ENCODE measurements around the gene TAOK1.

The TAOK1 gene

GRCh38 chr17:29357232-29357631 lies 32.9 kb upstream of the TAOK1 start (continued):
- no peak for TF ChIP-seq PRDM2 (tag by site-specific recombination; IDR thresholded peaks at IDR 0.05; ENCODE audit: borderline replicate concordance)

GRCh38 chr17:29357821-29358232 lies 32.3 kb upstream of the TAOK1 start:
- H3K27ac ChIP-seq (ENCODE audit: extremely low read depth, low read depth, low read length): no peak overlapping the region
- no peaks in the 10 kb centered on the region for H3K4me1 ChIP-seq (ENCODE audit: control insufficient read depth, insufficient read depth, low read length)
- ChIA-PET POLR2A (no interaction called here), CTCF (interaction anchor here (0.7 to 5.7 kb wide), 2 partner anchors 12 to 18 kb away, joined by 5 to 32 read pairs; no protein-coding TSS in a partner anchor)
- TF ChIP-seq GLI2 (tag by site-specific recombination; IDR thresholded peaks at IDR 0.05; ENCODE audit: borderline replicate concordance, low read depth) (no peak), ZNF23 (tag by site-specific recombination; IDR thresholded peaks at IDR 0.05; ENCODE audit: borderline replicate concordance) (no peak), BCL11B (tag by site-specific recombination; IDR thresholded peaks at IDR 0.05; ENCODE audit: low read depth) (no peak), ZNF76 (tag by site-specific recombination; IDR thresholded peaks at IDR 0.05; ENCODE audit: borderline replicate concordance, low read depth) (no peak), ZNF777 (tag by site-specific recombination; IDR thresholded peaks at IDR 0.05; ENCODE audit: borderline replicate concordance) (no peak), ZNF350 (tag by site-specific recombination; IDR thresholded peaks at IDR 0.05) (no peak), KLF9 (tag by site-specific recombination; IDR thresholded peaks at IDR 0.05; ENCODE audit: low read depth) (no peak)
- H3K4me3 ChIP-seq (ENCODE audit: low read depth, low read length): no peak overlapping the region
- H3K9me3 ChIP-seq (ENCODE audit: control insufficient read depth, insufficient read depth, low read depth, low read length): no peaks in the 10 kb centered on the region
- no peaks in the 10 kb centered on the region for H3K36me3 ChIP-seq (ENCODE audit: control insufficient read depth in 2 of 2, insufficient read depth in 1 of 2, low read length in 2 of 2)

- Histone ChIP-seq H3K27ac (ENCODE audit: extremely low read depth, low read depth, low read length) (no peak overlapping the region), H3K4me1 (ENCODE audit: control insufficient read depth, insufficient read depth, low read length) (no peaks in the 10 kb centered on the region), H3K36me3 (ENCODE audit: control insufficient read depth in 2 of 2, insufficient read depth in 1 of 2, low read length in 2 of 2) (no peaks in the 10 kb centered on the region), H3K4me3 (ENCODE audit: low read depth, low read length) (no peak overlapping the region), H3K9me3 (ENCODE audit: control insufficient read depth, insufficient read depth, low read depth, low read length) (no peaks in the 10 kb centered on the region)
- CTCF ChIA-PET: interaction anchor here (5.7 kb wide), 1 partner anchor 11 kb away, joined by 32 read pairs; no protein-coding TSS in a partner anchor
- TF ChIP-seq ZNF10 (tag by site-specific recombination; IDR thresholded peaks at IDR 0.05): no peak
- TF ChIP-seq ZNF24 (tag by site-specific recombination; IDR thresholded peaks at IDR 0.05): no peak
- TF ChIP-seq ZNF394 (tag by site-specific recombination; IDR thresholded peaks at IDR 0.05; ENCODE audit: borderline replicate concordance): no peak
- no peak for TF ChIP-seq ZNF514 (tag by site-specific recombination; IDR thresholded peaks at IDR 0.05)
- TF ChIP-seq GLIS1 (tag by site-specific recombination; IDR thresholded peaks at IDR 0.05): no peak
- no peak for TF ChIP-seq GLI2 (tag by site-specific recombination; IDR thresholded peaks at IDR 0.05; ENCODE audit: borderline replicate concordance, low read depth)
- no peak for TF ChIP-seq PBX3 (CRISPR knock-in tag; IDR thresholded peaks at IDR 0.05)
- TF ChIP-seq ZNF221 (tag by site-specific recombination; IDR thresholded peaks at IDR 0.05; ENCODE audit: borderline replicate concordance): no peak
- TF ChIP-seq ZNF621 (tag by site-specific recombination; IDR thresholded peaks at IDR 0.05): no peak
- TF ChIP-seq PRDM6 (tag by site-specific recombination; IDR thresholded peaks at IDR 0.05): no peak
- POLR2A ChIA-PET: no interaction called here
Observed at GRCh38 chr17:29358416-29358815, 31.7 kb upstream of the TAOK1 start.

All from HEK293 (cell line).